SIG-M5 treated with dmso at 0.1 percent for 504 hours (cell line): ENCODE measurements around the gene PRSS35.
"Not testable (repeated sequence)": the region's sequence is repeated elsewhere in the genome, so short reads cannot be mapped to it uniquely, and the experiment has no call there.

Experiments used
- DNase-seq: peaks from one replicate; lab custom pipeline; 2025; ENCODE audit not compliant: unreplicated experiment; lab: John Stamatoyannopoulos, UW

Gene PRSS35

DNA sequence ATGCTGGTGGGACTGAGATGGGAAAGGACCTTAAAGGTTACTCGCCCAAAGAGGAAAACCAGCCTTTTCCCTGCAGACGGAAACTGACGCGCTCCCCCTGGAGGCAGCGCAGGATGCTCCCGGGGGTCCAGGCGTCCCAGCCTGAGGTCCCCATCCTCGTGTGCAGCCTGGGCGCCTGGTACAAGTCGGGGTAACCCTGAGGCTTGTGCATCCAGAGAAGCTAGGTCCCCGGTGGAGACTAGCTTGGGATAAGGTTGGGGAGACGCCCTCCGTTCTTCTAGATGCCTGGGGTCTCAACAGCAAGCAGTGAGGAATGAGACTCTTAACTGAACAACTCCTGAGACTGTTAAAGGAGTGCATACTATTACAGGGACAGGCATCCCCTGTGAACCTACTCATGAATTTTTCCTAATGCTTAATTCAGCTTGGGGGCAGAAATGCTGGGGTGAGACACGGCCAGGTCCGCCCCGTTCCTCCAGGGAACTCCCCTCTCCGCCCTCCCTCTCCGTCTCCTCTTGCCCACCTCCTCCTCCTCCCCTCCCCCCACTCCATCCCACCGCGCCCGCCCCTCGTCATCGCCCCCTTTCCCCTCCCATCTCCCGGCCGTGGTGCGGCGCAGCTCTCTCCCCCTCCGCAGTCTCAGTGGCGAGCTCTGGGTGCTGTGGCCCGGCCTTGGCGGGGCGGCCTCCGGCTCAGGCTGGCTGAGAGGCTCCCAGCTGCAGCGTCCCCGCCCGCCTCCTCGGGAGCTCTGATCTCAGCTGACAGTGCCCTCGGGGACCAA is at the start of gene PRSS35:
Gene PRSS35, plus strand, starts transcription at position 634 of the 781 bp plus-strand sequence. CDS start 10,908 bp downstream, outside the sequence.
- DNase-seq: peak; percentile 10

DNA sequence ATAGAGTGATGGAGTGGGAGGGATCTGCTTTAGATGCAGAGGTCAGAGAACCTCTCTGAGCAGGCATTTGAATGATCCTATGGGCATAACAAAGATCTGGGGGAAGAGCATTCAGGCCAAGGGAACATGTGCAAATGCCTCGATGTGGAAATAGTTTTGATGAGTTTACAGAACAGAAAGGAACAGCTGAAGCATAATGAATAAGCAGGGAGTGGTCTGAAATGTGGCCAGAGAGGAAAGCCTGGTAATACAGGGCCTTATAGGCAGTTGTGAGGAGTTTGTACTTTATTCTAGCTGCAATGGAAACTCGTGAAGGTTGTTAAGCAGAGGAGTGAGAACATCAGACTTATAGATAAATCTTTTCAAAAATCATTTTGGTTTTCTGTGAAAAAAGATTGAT is 48.4 kb upstream of the PRSS35 start:
- DNase-seq: peak; percentile 11

GRCh38 chr6:83464381-83465140 is 47.8 kb upstream of the PRSS35 start:
- DNase-seq: no peak

DNA sequence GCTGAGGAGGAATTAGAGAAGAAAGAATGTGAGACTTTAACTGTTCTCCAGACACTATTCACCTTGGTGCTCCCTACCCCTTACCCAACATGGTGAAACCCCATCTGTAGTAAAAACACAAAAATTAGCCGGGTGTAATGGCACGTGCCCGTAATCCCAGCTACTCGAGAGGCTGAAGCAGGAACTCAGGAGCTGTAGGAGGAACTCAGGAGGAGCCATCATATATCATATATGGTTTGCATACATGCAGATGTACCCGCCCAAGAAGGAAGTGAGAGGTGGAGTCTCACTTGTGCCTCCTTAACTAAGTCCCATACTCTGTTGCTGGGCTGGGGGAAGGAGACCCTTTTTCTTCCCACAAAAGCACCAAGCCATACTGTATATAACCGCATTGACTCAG is 46.0 kb upstream of the PRSS35 start:
- DNase-seq: no peak

DNA sequence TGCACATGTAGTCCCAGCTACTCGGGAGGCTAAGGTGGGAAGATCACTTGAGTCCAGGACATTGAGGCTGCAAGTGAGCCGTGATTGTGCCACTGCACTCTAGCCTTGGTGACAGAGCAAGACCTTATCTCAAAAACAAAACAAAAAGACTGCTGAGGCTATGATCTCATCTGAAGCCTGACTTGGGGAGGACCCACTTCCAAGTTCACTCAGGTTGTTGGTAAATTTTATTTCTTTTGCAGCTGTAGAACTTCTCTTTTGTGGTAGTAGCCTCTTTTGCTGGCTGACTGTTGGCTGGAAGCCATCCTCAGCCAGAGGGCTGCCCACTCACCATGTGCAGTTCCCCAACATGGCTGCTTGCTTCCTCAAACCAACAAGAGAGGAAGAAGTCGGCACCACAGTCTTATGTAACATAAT is 44.7 kb upstream of the PRSS35 start:
- DNase-seq: peak; percentile 71

DNA sequence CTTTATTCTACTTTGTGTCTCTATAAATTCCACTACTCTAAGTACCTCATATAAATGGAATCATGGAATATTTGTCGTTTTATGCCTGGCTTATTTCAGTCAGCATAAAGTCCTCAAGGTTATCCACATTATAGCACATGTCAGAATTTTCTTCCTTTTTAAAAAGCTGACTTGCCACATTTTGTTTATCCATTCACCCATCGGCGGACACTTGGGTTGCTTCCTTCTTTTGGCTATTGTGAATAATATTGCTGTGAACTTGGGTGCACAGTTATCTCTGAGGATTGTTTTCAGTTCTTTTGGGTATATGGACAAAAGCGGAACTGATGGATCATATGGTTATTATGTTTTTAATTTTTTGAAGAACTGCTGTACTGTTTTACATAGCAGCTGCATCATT is 42.3 kb upstream of the PRSS35 start:
- no peak for DNase-seq

GRCh38 chr6:83470587-83470986 is 41.7 kb upstream of the PRSS35 start:
- DNase-seq: no peak

DNA sequence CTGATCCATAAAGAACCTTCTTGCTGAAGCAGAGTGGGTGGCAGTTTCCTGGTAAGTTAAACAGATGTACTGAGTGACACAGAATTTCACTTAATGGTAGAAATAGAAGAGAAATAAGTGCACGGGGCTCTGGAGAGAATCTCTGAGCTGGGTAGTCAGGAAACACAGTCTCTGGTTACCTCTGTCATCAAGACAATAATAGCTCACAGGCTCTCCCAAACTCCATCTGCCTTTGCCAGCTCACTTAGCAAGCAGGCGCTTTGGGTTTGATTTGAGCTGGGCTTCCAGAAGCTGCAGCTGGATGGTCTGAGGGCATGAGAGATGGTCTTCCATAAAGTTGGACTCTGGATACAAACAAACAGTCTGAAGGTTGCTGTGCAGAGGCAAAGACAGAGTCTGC is 39.6 kb upstream of the PRSS35 start:
- no peak for DNase-seq

GRCh38 chr6:83474309-83474708 is 38.0 kb upstream of the PRSS35 start:
- DNase-seq: no peak

DNA sequence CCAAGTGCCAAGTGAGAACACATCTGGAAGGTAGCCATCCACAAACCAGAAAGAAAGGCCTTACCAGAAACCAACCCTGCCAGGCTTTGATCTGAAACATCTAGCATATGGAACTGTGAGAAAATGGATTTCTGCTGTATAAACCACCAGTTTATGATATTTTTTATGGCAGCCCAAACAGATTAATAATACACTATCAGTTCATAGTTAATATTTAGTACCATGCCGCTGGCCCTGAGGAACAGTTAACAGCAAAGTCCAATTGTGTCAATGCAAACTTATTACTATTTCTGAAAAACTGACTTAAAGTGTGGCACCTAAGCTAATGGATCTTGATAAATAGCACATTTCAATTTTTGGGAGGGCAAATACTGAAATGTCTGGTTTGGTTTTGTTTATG is 35.4 kb upstream of the PRSS35 start:
- DNase-seq: no peak

DNA sequence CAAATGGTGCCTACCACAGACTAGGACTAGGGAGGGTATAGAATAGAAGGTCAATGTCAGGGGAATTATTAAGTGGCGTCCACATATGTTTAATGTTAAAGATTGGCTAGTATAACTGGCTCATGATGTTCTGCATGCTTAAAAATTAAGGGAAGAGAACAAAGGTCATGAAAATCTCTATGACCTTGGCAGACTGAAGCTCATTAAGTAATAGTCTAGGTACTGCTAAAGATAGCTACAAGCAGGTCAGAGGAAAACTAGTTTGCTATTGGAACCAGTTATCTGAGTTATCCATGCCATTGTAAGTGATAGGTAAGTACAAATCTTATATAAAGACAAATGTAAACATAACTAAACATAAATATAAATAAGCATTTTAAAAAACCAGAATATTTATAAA is 32.9 kb upstream of the PRSS35 start:
- no peak for DNase-seq

- no peak for DNase-seq
Observed at GRCh38 chr6:83480470-83480869, 31.9 kb upstream of the PRSS35 start.

DNA sequence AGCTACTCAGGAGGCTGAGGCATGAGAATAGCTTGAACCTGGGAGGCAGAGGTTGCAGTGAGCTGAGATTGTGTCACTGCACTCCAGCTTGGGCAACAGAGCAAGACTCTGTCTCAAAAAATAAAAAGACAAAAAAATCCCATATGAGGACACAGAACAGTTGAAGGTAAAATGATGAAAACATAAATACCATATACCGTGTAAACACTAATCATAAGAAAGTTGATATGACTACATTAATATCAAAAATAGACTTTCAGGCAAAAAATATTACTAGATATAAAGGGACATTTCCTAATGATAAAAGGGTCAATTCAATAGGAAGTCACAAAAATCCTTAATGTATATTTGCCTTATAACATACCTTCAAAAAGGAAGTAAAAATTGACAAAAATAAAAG is 30.4 kb upstream of the PRSS35 start:
- not testable (repeated sequence) for DNase-seq

DNA sequence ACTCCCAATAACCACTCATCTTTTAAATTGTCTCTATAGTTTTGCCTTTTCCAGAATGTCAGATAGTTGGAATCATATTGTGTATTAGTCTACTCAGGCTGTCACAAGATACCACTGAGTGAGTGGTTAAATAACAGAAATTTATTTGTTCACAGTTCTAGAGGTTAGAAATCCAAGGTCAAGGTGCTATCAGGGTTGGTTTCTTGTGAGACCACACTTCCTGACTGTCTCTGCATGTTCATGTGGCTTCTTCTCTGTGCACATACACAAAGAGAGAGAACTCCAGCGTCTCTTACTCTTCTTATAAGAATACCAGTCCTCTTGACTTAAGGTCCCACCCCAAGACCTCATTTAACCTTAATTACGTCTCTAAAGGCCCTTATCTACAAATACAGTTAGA is 23.9 kb upstream of the PRSS35 start:
- no peak for DNase-seq

DNA sequence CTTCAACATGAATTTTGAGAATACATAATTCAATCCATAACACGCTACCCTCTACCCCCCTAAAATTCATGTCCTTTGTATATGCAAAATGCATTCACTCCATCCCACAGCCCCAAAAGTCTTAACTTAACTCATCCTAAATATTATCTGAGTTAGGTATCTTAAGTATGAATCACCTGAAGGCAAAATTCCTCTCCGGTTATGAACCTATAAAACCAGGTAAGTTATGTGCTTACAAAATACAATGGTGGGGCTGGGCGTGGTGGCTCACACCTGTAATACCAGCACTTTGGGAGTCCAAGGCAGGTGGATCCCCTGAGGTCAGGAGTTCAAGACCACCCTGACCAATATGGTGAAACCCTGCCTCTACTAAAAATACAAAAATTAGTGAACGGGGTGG is 23.5 kb upstream of the PRSS35 start:
- DNase-seq: no peak

DNA sequence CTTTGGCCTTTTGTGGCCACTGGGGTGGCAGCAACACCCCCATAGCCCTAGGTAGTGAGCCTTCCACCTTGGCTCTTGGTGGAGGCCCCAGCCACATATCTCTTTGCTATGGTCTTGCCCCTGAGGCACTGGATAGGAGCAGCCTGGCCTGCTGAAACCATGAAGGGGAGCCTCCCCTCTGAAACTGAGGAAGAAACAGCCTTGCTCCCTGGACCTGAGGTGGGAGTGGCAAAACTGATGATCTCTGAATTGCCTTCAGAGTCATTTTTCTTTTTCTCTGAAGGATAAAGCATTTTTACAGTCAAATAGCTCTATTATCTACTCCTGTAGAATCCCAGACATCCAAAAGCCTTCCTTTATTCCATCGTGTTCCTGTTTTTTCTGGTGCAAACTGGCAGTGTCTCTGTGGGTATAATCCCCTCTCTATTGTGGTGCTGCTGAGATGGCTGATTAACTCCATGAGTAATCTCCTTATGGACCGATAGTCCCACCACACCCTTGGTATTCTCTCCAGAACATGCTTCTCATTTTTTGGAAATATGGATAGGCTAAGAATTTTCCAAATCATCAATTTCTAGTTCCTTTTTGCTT is 22.0 kb upstream of the PRSS35 start:
- no peak for DNase-seq

DNA sequence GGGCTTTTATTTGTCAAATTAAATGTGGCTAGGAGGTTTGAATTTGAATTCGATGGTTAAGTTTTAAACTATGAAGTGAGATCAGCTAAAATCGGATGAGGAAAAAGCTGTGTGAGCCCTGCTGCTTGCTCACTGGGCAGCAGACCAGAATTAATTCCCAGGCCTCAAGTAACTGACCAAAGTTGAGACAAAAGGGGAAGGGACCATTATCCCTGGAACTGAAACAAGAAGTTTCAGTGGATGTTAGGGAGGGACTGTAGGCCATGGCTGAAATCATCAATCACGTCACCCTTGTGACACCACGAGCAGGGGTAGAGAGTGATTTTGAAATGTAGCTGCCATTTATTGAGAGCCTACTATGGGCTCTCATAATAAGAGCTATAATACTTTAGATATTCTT is 7.0 kb upstream of the PRSS35 start:
- DNase-seq: no peak

DNA sequence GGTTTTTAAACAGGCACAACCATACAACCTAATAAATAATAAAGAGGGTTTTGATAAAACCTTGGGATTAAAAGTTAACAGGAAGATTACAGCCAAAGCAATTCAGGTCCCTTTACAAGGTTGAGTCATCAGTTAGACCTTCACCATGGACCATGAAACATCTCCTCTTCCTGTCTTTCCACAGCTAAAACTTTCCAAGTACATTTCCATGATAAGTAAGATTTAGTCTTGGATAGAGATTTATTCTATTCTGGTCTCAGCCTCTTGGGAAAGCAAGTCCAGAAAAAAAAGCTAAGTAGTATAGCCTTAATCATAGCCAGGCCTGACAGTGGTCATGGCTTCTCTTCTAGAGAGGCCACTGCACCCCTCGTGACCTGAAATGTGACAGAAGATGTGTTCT is 2.9 kb upstream of the PRSS35 start:
- DNase-seq: no peak

DNA sequence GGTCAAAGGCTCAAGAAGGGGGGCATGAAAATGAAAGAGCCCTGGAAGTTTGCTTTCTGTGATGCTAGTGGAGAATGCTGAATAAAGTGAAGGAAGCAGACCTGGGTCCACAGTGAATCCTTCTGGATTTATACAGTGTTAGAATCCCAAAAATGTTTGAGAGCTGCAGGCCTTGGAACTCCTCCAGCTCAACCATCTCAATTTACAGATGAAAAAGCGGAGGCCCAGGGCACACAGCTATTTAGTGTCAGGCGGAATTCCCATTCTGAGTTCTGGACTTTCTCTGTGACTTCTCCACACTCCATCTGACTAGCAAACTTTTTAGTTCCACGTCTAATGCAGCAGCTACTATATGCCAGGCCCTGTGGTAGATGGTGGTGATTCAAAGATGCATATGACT is 1.5 kb upstream of the PRSS35 start:
- DNase-seq: no peak

GRCh38 chr6:83511266-83511665 is 1.1 kb upstream of the PRSS35 start:
- DNase-seq: no peak

- no peak for DNase-seq
Observed at GRCh38 chr6:83514466-83514865, 2.1 kb downstream of the PRSS35 start.

- peak; percentile 47 for DNase-seq
Observed at GRCh38 chr6:83514866-83515466, 2.6 kb downstream of the PRSS35 start.
